ENCODE data around the gene DOCK6.

The DOCK6 gene

GRCh38 chr19:11221082-11221598 is 41.2 kb downstream of the DOCK6 start:
- H3K4me3 ChIP-seq (ENCODE audit: low read length) = no peak overlapping the region
- no peak for DNase-seq (ENCODE audit: low read depth)
- no peak for TF ChIP-seq CTCF (IDR thresholded peaks at IDR 0.05; ENCODE audit: insufficient read depth, low read depth, low read length, missing control alignments)

- no peak for DNase-seq (ENCODE audit: low read depth)
- no peak for TF ChIP-seq CTCF (IDR thresholded peaks at IDR 0.05; ENCODE audit: insufficient read depth, low read depth, low read length, missing control alignments)
- no peak overlapping the region for H3K4me3 ChIP-seq (ENCODE audit: low read length)
Observed at GRCh38 chr19:11214387-11214786, 47.9 kb downstream of the DOCK6 start.

- DNase-seq (ENCODE audit: low read depth) = no peak
- no peak overlapping the region for H3K4me3 ChIP-seq (ENCODE audit: low read length)
- no peak for TF ChIP-seq CTCF (IDR thresholded peaks at IDR 0.05; ENCODE audit: insufficient read depth, low read depth, low read length, missing control alignments)
Observed at GRCh38 chr19:11210656-11210928, 51.7 kb downstream of the DOCK6 start.

GRCh38 chr19:11209839-11210655 is 52.3 kb downstream of the DOCK6 start:
- no peak for TF ChIP-seq CTCF (IDR thresholded peaks at IDR 0.05; ENCODE audit: insufficient read depth, low read depth, low read length, missing control alignments)
- no peak for DNase-seq (ENCODE audit: low read depth)

GRCh38 chr19:11208561-11209471 is 53.5 kb downstream of the DOCK6 start:
- DNase-seq (ENCODE audit: low read depth) = no peak
- no peak overlapping the region for H3K4me3 ChIP-seq (ENCODE audit: low read length)
- TF ChIP-seq CTCF (IDR thresholded peaks at IDR 0.05; ENCODE audit: insufficient read depth, low read depth, low read length, missing control alignments) = no peak

More at GRCh38 chr19:11209839-11210655, 52.3 kb downstream of the DOCK6 start:
- H3K4me3 ChIP-seq (ENCODE audit: low read length) = no peak overlapping the region

GRCh38 chr19:11205939-11206570 is 56.3 kb downstream of the DOCK6 start:
- DNase-seq (ENCODE audit: low read depth) = no peak
- TF ChIP-seq CTCF (IDR thresholded peaks at IDR 0.05; ENCODE audit: insufficient read depth, low read depth, low read length, missing control alignments) = no peak
- H3K4me3 ChIP-seq (ENCODE audit: low read length) = no peak overlapping the region
